Smooth muscle cell (in vitro differentiated cells): ENCODE results near the gene TRERF1. TPM values are rescaled to one million over a fixed set of nuclear protein-coding genes. Genes with fewer than 3 reads are reported as not detected.

Source experiments
- DNase-seq: peaks from one replicate; lab custom pipeline; 2025; ENCODE audit not compliant: unreplicated experiment; lab: John Stamatoyannopoulos, UW
- H2AFZ ChIP-seq: fragments of 200-600 bp; sonication (generic); 2 replicates; pipeline ENCODE4 v1.6.0; 2016; ENCODE audit warnings: antibody characterized with exemption, low read depth, mild to moderate bottlenecking
- H3F3A ChIP-seq: fragments of 200-600 bp; sonication (generic); 2 replicates; pipeline ENCODE4 v1.6.0; 2017; ENCODE audit warnings: antibody characterized with exemption, low read depth
- H3K27ac ChIP-seq: fragments of 200-600 bp; sonication (generic); 2 replicates; pipeline ENCODE4 v1.5.1; 2016; ENCODE audit warnings: low read depth, mild to moderate bottlenecking
- H3K27me3 ChIP-seq: fragments of 200-600 bp; sonication (generic); 2 replicates; pipeline ENCODE4 v1.6.1; 2016; ENCODE audit warnings: low read depth, mild to moderate bottlenecking
- H3K36me3 ChIP-seq: fragments of 200-600 bp; sonication (generic); 2 replicates; pipeline ENCODE4 v1.5.1; 2016; ENCODE audit warnings: low read depth
- H3K4me1 ChIP-seq: fragments of 200-600 bp; sonication (generic); 2 replicates; pipeline ENCODE4 v1.5.1; 2016; ENCODE audit warnings: low read depth
- H3K4me2 ChIP-seq: fragments of 200-600 bp; sonication (generic); 2 replicates; pipeline ENCODE4 v1.6.0; 2016; ENCODE audit warnings: mild to moderate bottlenecking
- H3K4me3 ChIP-seq: fragments of 200-600 bp; sonication (generic); 2 replicates; pipeline ENCODE4 v1.5.1; 2016; ENCODE audit warnings: mild to moderate bottlenecking
- H3K79me2 ChIP-seq: fragments of 200-600 bp; sonication (generic); 2 replicates; pipeline ENCODE4 v1.6.0; 2016; ENCODE audit warnings: low read depth, mild to moderate bottlenecking
- H3K9ac ChIP-seq: fragments of 200-600 bp; sonication (generic); 2 replicates; pipeline ENCODE4 v1.6.0; 2016; ENCODE audit warnings: low read depth
- H3K9me3 ChIP-seq: fragments of 200-600 bp; sonication (generic); replicated peaks from 2 replicates; pipeline ENCODE4 v1.5.1; 2016; ENCODE audit warnings: low read depth
- H4K20me1 ChIP-seq: fragments of 200-600 bp; sonication (generic); 2 replicates; pipeline ENCODE4 v1.6.0; 2016; ENCODE audit warnings: low read depth
- CTCF ChIP-seq: fragments of 200-600 bp; sonication (generic); IDR thresholded peaks from 2 replicates; pipeline ENCODE4 v1.5.1; 2017; ENCODE audit warnings: borderline replicate concordance, mild to moderate bottlenecking, antibody characterized with exemption; ENCODE audit not compliant: insufficient read depth, poor library complexity, severe bottlenecking
- WGBS: methylation state at CpG from one replicate; pipeline ENCODE4 v1.1.7; 2016; ENCODE audit warnings: low lambda C conversion rate; 5-methylcytosine and 5-hydroxymethylcytosine counted together
- polyA plus RNA-seq: library from polyadenylated mRNA; unstranded; fragments of >200 nt; fragmentation: Nextera tagmentation; extraction: Ambion mirVana; gene quantifications from 2 replicates; pipeline ENCODE4 v1.2.1, GENCODE V29; 2016
- total RNA-seq: library from RNA; depleted of rRNA; stranded (reverse); fragments of >200 nt; gene quantifications from 2 replicates; pipeline ENCODE4 v1.2.3, GENCODE V29; 2014

The TRERF1 gene
- total and polyA plus RNA-seq, 2 experiments from 2014 or later: 3.5 to 5.3 TPM

DNA sequence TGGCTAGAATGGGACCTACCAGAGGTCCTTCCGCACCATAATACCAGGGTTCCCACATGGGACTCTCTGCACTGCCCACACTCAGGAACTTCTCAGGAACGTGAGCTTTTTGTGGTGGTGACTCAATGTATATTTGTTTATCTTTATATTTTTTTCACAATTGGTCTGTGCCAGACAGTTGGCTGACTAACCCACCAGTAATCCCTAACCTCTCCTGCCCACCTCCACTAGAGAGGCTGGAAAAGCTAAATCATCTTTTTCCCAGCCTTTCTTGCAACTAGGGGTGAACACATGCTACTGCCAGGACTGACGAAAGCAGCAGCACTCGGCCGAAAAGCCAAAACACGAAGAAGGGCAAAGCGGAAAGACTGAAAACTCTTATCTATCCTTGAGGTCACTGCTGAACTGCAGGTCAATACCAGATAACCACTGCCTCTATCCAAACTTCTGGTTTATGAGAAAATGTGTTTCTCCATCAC is 112.9 kb downstream of the TRERF1 start:
- 17% methylated on average over 7 of the region's 7 CpGs for WGBS
- H3K27me3 ChIP-seq: no peaks in the 10 kb centered on the region
- H3K27ac ChIP-seq: peak overlapping the region; percentile 75
- DNase-seq: no peak
- no peaks in the 10 kb centered on the region for H3K9me3 ChIP-seq
- no peaks in the 10 kb centered on the region for H3F3A ChIP-seq
- H3K4me1 ChIP-seq: peaks cover 5% of the 10 kb centered on the region
- no peaks in the 10 kb centered on the region for H3K79me2 ChIP-seq
- H4K20me1 ChIP-seq: peaks cover 3% of the 10 kb centered on the region
- TF ChIP-seq CTCF: no peak
- H3K4me2 ChIP-seq: peak overlapping the region; percentile 46
- H3K9ac ChIP-seq: peak overlapping the region; percentile 51
- H3K36me3 ChIP-seq: no peaks in the 10 kb centered on the region
- no peak overlapping the region for H3K4me3 ChIP-seq
- no peak overlapping the region for H2AFZ ChIP-seq

DNA sequence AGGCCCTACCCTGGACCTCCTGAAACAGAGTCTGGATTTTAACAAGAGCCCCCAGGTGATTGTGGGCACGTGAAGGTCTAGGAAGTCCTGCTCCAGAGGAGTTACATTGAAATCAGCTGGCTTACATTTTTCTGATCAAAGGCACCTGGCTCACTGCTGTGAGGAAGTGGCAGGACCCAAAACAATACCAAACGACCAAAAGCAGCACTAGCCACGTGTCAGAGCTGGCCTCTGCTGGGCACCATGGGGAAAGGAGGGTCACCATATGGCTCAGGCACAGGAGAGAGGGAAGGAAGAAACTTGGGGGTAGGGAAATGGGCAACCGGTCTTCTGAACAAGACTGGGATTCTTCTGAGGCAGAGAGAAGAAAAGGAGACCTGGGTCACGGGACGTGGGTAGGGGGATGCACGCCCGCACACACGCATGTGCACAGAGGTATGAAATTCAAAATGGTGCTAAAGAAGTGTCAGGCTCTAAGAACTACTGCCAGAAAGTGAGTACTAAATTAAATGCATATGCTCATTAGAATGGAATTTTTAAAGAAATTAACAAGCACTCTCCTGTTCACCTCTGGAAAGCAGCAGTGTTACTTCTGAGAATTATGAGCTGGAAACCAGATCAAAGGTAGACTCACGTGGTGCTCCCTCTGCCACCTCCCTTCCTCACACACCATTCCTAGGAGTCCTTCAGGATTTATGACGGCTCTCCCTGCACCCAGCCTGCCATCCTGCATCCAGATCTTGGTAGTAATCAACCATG is 113.6 kb downstream of the TRERF1 start:
- peaks cover 5% of the 10 kb centered on the region for H3K4me1 ChIP-seq
- DNase-seq: no peak
- no peak overlapping the region for H2AFZ ChIP-seq
- H4K20me1 ChIP-seq: peaks cover 3% of the 10 kb centered on the region
- no peak overlapping the region for H3K9ac ChIP-seq
- TF ChIP-seq CTCF: no peak
- peak overlapping the region; percentile 75 for H3K27ac ChIP-seq
- no peaks in the 10 kb centered on the region for H3K36me3 ChIP-seq
- no peaks in the 10 kb centered on the region for H3K27me3 ChIP-seq
- no peaks in the 10 kb centered on the region for H3K79me2 ChIP-seq
- H3K4me2 ChIP-seq: peak overlapping the region; percentile 46
- 75% methylated on average over 11 of the region's 11 CpGs for WGBS
- H3K4me3 ChIP-seq: no peak overlapping the region
- no peaks in the 10 kb centered on the region for H3K9me3 ChIP-seq
- H3F3A ChIP-seq: no peaks in the 10 kb centered on the region

- Histone ChIP-seq H3K4me1 (peaks cover 5% of the 10 kb centered on the region), H2AFZ (no peak overlapping the region), H3K27me3 (no peaks in the 10 kb centered on the region), H3K79me2 (no peaks in the 10 kb centered on the region), H3K4me3 (no peak overlapping the region), H3K9ac (no peak overlapping the region), H3K27ac (no peak overlapping the region), H3K4me2 (no peak overlapping the region), H3F3A (no peaks in the 10 kb centered on the region), H3K36me3 (no peaks in the 10 kb centered on the region), H4K20me1 (peaks cover 3% of the 10 kb centered on the region), H3K9me3 (no peaks in the 10 kb centered on the region)
- no peak for TF ChIP-seq CTCF
- no peak for DNase-seq
- 64% methylated on average over 5 of the region's 5 CpGs for WGBS
Observed at GRCh38 chr6:42336431-42336830, 115.3 kb downstream of the TRERF1 start.

GRCh38 chr6:42335896-42336295 is 115.8 kb downstream of the TRERF1 start:
- H3K4me1 ChIP-seq: peaks cover 5% of the 10 kb centered on the region
- H3K9ac ChIP-seq: no peak overlapping the region
- no peak for DNase-seq
- H3K79me2 ChIP-seq: no peaks in the 10 kb centered on the region
- H3K27me3 ChIP-seq: no peaks in the 10 kb centered on the region
- H3K27ac ChIP-seq: no peak overlapping the region
- no peaks in the 10 kb centered on the region for H3K36me3 ChIP-seq
- H3K9me3 ChIP-seq: no peaks in the 10 kb centered on the region
- WGBS: 88% methylated on average over 5 of the region's 5 CpGs
- H3K4me3 ChIP-seq: no peak overlapping the region
- H3F3A ChIP-seq: no peaks in the 10 kb centered on the region
- no peak overlapping the region for H2AFZ ChIP-seq
- no peak for TF ChIP-seq CTCF
- peaks cover 3% of the 10 kb centered on the region for H4K20me1 ChIP-seq
- H3K4me2 ChIP-seq: no peak overlapping the region
